B cell (primary cell): Measurements from ENCODE around the gene CCDC38.

Source experiments
- CTCF ChIP-seq: fragments of 200-600 bp; IDR thresholded peaks from one replicate; pipeline ENCODE4 v1.8.0; 2022; ENCODE audit warnings: antibody characterized with exemption, mild to moderate bottlenecking
- EZH2 ChIP-seq: IDR thresholded peaks from 2 replicates; pipeline ENCODE4 v1.6.1; 2012; ENCODE audit warnings: borderline replicate concordance, low read depth, mild to moderate bottlenecking, moderate library complexity, low read length; ENCODE audit not compliant: insufficient read depth, poor library complexity, severe bottlenecking

- TF ChIP-seq CTCF (no peak), EZH2 (no peak)
Observed at GRCh38 chr12:95838125-95838524, 104.3 kb downstream of the CCDC38 start.
